Uterus (tissue), 2 donors: ENCODE data around the gene CCDC141.

Experiments
- POLR2A ChIP-seq, 2 donors: fragments of 450-650 bp; IDR thresholded peaks; one replicate each; pipeline ENCODE4 v1.6.1; 2016; ENCODE audit warnings: antibody characterized with exemption in 2 of 2, mild to moderate bottlenecking in 1 of 2, moderate library complexity in 1 of 2
- TF ChIP-seq, protein P1 (sequence below), 4 experiments: fragments of 200-600 bp in 2 of 4; fragments of 450-650 bp in 2 of 4; sonication (generic) in 2 of 4; IDR thresholded peaks; one replicate each; pipeline ENCODE4 v1.5.1; 2016 to 2019; ENCODE audit warnings: antibody characterized with exemption in 4 of 4, mild to moderate bottlenecking in 2 of 4, moderate library complexity in 1 of 4

DNA sequence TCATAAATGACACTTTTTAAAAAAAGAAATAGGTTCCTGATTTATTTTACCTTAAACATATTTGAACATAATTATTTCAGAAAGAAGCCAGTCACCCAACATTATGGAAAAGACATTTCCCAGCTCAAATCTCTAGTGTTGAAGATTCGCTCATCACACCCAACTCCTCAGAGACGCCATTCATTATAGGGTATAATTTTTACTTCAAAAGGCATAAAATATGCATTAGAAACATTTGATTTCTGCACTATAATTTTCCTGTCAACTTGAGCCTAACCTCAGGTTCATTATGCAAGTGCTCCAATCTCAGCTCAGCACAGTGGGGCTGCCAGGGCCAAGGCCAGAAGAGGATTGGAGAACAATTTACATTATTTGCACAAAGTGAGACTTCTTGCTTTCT is 183.9 kb downstream of the CCDC141 start:
- TF ChIP-seq, protein P1, sequence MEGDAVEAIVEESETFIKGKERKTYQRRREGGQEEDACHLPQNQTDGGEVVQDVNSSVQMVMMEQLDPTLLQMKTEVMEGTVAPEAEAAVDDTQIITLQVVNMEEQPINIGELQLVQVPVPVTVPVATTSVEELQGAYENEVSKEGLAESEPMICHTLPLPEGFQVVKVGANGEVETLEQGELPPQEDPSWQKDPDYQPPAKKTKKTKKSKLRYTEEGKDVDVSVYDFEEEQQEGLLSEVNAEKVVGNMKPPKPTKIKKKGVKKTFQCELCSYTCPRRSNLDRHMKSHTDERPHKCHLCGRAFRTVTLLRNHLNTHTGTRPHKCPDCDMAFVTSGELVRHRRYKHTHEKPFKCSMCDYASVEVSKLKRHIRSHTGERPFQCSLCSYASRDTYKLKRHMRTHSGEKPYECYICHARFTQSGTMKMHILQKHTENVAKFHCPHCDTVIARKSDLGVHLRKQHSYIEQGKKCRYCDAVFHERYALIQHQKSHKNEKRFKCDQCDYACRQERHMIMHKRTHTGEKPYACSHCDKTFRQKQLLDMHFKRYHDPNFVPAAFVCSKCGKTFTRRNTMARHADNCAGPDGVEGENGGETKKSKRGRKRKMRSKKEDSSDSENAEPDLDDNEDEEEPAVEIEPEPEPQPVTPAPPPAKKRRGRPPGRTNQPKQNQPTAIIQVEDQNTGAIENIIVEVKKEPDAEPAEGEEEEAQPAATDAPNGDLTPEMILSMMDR (IDR thresholded peaks at IDR 0.05) = no peak
- TF ChIP-seq POLR2A (IDR thresholded peaks at IDR 0.05) = no peak
